Panc1 (cell line): ENCODE measurements around the gene ITGB4. TPM values are rescaled to one million over a fixed set of nuclear protein-coding genes. Genes with fewer than 3 reads are reported as not detected.

Source experiments
- ATAC-seq: fragments of 200-7000 bp; cut with Tn5 transposase; 2 replicates; pipeline ENCODE4 v1.9.1; 2020; ENCODE audit warnings: mild to moderate bottlenecking, moderate library complexity
- BruUV-seq: library from RNA; stranded (reverse); fragments of 400-500 nt; replicated peaks from 2 replicates; lab custom pipeline; 2021; lab: Mats Ljungman, UMichigan
- CTCF ChIA-PET: fragments of 300-600 bp; sonication (Branson Sonifier 250); formaldehyde crosslinking; loops from one replicate; lab custom pipeline; 2022; ENCODE audit warnings: antibody characterized with exemption; lab: Charles Lee
- POLR2A ChIA-PET: fragments of 300-600 bp; sonication (Branson Sonifier 250); formaldehyde crosslinking; loops from one replicate; lab custom pipeline; 2022; ENCODE audit warnings: antibody characterized with exemption; lab: Charles Lee
- DNase-seq: peaks from one replicate; pipeline ENCODE4 v3.0.0-alpha.2; 2010; ENCODE audit warnings: low read depth, low spot score
- H3K27ac ChIP-seq: 2 replicates; pipeline ENCODE4 v1.5.1; 2011; ENCODE audit warnings: mild to moderate bottlenecking, low read length, inconsistent platforms
- H3K27me3 ChIP-seq: fragments of 200-500 bp; sonication (Bioruptor generic); 2 replicates; pipeline ENCODE4 v1.6.0; 2014; ENCODE audit warnings: low read length, inconsistent platforms; ENCODE audit not compliant: control insufficient read depth, insufficient read depth
- H3K36me3 ChIP-seq: fragments of 200-500 bp; sonication (Bioruptor generic); 2 replicates; pipeline ENCODE4 v1.5.1; 2014; ENCODE audit warnings: inconsistent platforms, mild to moderate bottlenecking, low read length, moderate library complexity; ENCODE audit not compliant: control insufficient read depth, insufficient read depth
- H3K4me1 ChIP-seq: 2 replicates; pipeline ENCODE4 v1.5.1; 2011; ENCODE audit warnings: inconsistent platforms, mild to moderate bottlenecking, low read length, moderate library complexity; ENCODE audit not compliant: control insufficient read depth, insufficient read depth
- H3K4me3 ChIP-seq, 2 experiments: 2 replicates each; pipeline ENCODE4 v1.5.1; 2011 to 2012; ENCODE audit warnings: low read depth in 2 of 2, low read length in 2 of 2, mild to moderate bottlenecking in 2 of 2, inconsistent platforms in 1 of 2, moderate library complexity in 1 of 2
- H3K9me3 ChIP-seq: fragments of 200-500 bp; sonication (Bioruptor generic); 2 replicates; pipeline ENCODE4 v1.5.1; 2014; ENCODE audit warnings: low read depth, mild to moderate bottlenecking, inconsistent platforms, low read length, moderate library complexity; ENCODE audit not compliant: control insufficient read depth, insufficient read depth
- SIN3A ChIP-seq: IDR thresholded peaks from 2 replicates; pipeline ENCODE4 v1.6.1; 2012; ENCODE audit warnings: low read depth, mild to moderate bottlenecking, low read length, moderate library complexity, borderline replicate concordance; ENCODE audit not compliant: insufficient read depth
- in situ Hi-C: cut with HindIII; loops from 2 replicates; pipeline ENCODE4 v1.10.0; 2016; ENCODE audit warnings: low sequenced_read_pairs, low pct_unique_long_range_greater_than_20kb
- intact Hi-C: fragments of 100-400 bp; cut with micrococcal nuclease; formaldehyde crosslinking; loops from one replicate; pipeline ENCODE4 v1.10.0; 2022; ENCODE audit not compliant: unreplicated experiment
- total RNA-seq: library from RNA; stranded (reverse); gene quantifications from one replicate; pipeline ENCODE4 v1.2.1, GENCODE V29; 2021; ENCODE audit not compliant: unreplicated experiment
- TF ChIP-seq, protein P1 (sequence below), 2 experiments: IDR thresholded peaks; 2 replicates each; pipeline ENCODE4 v1.6.1; 2011 to 2012; ENCODE audit warnings: low read depth in 2 of 2, control low read depth in 1 of 2, low read length in 1 of 2, mild to moderate bottlenecking in 1 of 2, moderate library complexity in 1 of 2; ENCODE audit not compliant: insufficient read depth in 1 of 2

Gene ITGB4
- total RNA-seq, 1 experiment from 2014 or later: 100 TPM

DNA sequence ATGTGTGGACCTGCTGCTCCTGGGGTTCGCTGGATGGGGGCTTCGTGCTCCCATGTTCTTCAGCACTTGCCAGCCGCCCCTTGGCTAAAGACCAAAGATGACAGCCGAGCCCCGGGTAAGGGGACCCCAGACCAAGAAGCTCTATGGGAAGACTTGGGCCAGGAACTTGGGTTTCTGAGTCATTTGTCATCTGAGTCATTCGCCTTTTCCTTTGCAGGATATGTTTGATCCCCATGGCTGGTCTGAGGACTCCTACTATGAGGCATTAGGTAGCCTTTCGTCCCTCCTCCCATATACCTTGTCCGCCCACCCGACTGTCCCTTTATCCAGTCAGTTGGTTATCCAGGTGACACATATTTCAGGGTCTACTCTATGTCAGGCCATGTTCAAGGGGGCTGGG lies 17.7 kb upstream of the ITGB4 start:
- intact Hi-C loops (no loop called here), in situ Hi-C loops (no loop called here)
- ATAC-seq: no peak
- no peak for DNase-seq
- H3K4me1 ChIP-seq: peaks cover 50% of the 10 kb centered on the region
- ChIA-PET POLR2A (no interaction called here), CTCF (no interaction called here)
- H3K36me3 ChIP-seq: peaks cover 17% of the 10 kb centered on the region
- H3K27me3 ChIP-seq: no peaks in the 10 kb centered on the region
- BruUV-seq: no TSS peak
- H3K4me3 ChIP-seq: no peak overlapping the region
- no peaks in the 10 kb centered on the region for H3K9me3 ChIP-seq
- TF ChIP-seq, protein P1, sequence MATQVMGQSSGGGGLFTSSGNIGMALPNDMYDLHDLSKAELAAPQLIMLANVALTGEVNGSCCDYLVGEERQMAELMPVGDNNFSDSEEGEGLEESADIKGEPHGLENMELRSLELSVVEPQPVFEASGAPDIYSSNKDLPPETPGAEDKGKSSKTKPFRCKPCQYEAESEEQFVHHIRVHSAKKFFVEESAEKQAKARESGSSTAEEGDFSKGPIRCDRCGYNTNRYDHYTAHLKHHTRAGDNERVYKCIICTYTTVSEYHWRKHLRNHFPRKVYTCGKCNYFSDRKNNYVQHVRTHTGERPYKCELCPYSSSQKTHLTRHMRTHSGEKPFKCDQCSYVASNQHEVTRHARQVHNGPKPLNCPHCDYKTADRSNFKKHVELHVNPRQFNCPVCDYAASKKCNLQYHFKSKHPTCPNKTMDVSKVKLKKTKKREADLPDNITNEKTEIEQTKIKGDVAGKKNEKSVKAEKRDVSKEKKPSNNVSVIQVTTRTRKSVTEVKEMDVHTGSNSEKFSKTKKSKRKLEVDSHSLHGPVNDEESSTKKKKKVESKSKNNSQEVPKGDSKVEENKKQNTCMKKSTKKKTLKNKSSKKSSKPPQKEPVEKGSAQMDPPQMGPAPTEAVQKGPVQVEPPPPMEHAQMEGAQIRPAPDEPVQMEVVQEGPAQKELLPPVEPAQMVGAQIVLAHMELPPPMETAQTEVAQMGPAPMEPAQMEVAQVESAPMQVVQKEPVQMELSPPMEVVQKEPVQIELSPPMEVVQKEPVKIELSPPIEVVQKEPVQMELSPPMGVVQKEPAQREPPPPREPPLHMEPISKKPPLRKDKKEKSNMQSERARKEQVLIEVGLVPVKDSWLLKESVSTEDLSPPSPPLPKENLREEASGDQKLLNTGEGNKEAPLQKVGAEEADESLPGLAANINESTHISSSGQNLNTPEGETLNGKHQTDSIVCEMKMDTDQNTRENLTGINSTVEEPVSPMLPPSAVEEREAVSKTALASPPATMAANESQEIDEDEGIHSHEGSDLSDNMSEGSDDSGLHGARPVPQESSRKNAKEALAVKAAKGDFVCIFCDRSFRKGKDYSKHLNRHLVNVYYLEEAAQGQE (IDR thresholded peaks at IDR 0.05; ENCODE audit: insufficient read depth in 1 of 2, low read depth in 2 of 2, low read length in 1 of 2): no peak
- H3K27ac ChIP-seq: no peak overlapping the region

DNA sequence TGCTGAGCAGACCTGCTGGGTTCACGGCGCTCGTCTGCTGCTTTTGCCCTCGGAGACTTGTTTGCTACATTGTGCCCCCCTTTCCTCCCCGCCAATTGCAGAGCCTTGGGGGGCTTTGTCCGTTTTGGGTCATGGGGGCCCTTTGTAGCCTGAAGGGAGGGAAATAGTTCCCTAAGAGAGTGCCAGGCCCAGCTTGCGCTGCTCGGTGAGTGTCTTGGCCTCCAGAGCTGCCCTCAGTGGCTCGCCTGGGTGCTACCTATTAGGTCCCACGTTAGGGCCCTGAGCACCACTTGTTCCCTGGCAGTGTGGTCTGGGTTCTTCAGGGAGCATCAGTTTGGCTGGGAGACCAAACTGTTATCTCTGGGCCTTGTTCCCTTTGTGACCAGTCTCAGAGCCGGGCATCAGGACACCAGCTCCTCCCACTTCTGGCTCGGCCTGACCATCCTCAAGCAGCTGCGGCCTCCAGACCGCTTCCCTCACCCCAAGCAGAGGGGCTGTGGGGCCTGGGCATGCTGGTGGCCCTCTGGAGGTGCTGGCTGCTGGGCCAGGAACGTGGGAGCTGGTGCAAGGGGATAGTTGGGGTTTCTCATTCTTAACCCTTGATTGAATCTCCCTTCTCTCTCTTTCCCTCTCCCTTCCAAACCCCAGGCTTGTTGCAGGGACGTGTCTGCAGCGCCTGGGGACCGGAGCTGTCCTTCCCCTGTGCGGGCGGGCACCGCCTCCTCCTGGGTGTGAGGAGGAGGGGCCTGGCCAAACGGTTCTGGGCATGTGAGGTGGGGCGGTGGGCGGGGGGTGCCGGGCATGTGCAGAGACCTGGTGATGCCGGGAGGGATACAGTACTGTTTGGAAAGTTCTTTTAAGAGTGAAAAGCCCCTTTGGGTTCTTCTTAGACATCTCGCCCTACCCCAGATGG lies 16.0 kb upstream of the ITGB4 start:
- no peak for TF ChIP-seq SIN3A
- TF ChIP-seq, protein P1 (IDR thresholded peaks at IDR 0.05; ENCODE audit: insufficient read depth in 1 of 2, low read depth in 2 of 2, low read length in 1 of 2): no peak
- BruUV-seq: no TSS peak
- Histone ChIP-seq H3K9me3 (no peaks in the 10 kb centered on the region), H3K27me3 (no peaks in the 10 kb centered on the region), H3K27ac (peak overlapping the region; percentile 78; the same call in 1 of the 2 replicates), H3K4me1 (peaks cover 33% of the 10 kb centered on the region), H3K36me3 (peaks cover 12% of the 10 kb centered on the region), H3K4me3 (no peak overlapping the region)
- intact Hi-C loops: no loop called here
- DNase-seq (no peak), ATAC-seq (no peak)
- ChIA-PET POLR2A (no interaction called here), CTCF (interaction anchor here (0.5 to 1.3 kb wide), 4 partner anchors 42 to 251 kb away, joined by 3 to 9 read pairs (median 8); partner anchors contain the start of gene GALK1)
- in situ Hi-C loops: no loop called here
